ENCODE data around the gene IL1R2.

Gene IL1R2

DNA sequence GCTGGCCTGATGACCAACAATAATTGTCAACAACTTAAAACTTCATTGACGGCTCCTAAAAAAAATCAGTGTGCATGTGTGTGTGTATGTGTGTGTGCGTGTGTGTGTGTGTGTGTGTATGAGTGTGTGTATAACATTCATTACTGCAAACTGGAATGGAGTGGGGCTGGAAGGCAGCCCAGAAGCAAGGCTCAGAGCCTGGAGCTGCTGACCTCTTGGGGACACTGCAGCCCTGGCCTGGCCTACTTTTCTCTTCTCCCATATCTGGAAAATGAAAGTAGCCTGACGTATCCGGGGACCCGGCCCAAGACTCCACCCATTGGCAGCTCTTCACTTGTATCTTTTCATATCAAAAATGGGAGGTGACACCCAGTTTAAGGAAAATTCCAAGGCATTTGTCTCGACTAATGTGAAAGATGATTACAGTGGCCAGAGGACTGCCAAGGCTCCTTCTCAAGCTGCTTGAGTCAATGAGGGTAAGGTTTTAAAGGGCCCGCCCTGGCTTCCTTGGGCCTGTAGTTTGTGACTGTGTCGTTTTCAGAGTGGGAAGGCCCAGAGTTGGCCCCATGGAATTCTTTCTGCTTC lies 78.4 kb downstream of the IL1R2 start:
- H3K27ac Mint-ChIP-seq: no peak overlapping the region
- H3K4me1 Mint-ChIP-seq (ENCODE audit: low read depth): peaks cover 6% of the 10 kb centered on the region
- peaks cover 5% of the 10 kb centered on the region for H3K9me3 Mint-ChIP-seq
- no peaks in the 10 kb centered on the region for H3K36me3 Mint-ChIP-seq (ENCODE audit: low read depth)
- peaks cover 5% of the 10 kb centered on the region for H3K27me3 Mint-ChIP-seq (ENCODE audit: low read depth)
- H3K4me3 Mint-ChIP-seq: no peak overlapping the region

DNA sequence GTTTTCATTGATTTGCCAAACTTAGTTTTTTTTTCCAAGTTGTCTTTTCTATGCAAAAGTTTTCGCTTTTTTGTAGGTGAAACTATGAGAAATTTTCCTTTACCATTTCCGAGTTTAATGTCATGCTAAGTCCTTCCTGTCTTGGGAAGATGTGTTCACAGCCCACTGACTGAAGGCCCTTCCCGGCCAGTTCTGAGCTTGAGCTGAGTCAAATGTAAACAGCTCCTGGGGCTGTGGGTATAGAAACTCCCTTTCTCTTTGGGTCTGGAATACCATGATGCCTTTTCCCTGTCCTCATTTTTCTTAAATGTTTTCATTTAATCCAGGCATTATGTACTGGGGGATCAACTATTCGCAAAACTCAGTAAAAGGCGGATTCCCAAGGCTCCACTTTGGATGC lies 81.0 kb downstream of the IL1R2 start:
- Mint-ChIP-seq H3K27ac (no peak overlapping the region), H3K36me3 (ENCODE audit: low read depth) (peaks cover 3% of the 10 kb centered on the region), H3K4me3 (no peak overlapping the region), H3K4me1 (ENCODE audit: low read depth) (peaks cover 6% of the 10 kb centered on the region), H3K27me3 (ENCODE audit: low read depth) (peaks cover 5% of the 10 kb centered on the region), H3K9me3 (peaks cover 4% of the 10 kb centered on the region)

DNA sequence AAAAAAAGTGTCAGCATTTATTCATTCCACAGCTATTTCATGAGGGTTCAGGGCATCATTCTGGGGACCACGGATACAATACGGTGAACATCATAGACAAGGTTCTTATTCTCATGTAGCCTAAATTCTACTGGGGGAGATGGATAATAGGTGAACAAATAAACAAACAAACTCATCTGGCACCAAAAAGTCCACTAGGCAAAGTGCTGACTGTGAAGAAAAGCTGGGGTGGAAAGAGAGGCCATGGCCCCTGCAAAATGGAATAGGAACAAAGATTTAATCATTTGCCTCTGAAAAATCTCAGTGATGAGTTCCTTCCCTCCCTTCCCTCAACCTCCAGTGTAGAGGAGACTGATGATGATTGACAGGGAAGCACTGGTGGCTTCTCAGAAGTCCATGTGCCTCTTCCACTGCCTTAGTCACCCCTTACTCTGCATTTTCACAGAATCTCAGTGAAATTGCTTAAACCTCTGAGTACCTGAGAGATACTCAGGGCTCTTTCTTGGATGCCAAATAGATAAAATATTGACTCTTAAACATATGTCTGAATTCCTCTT lies 81.5 kb downstream of the IL1R2 start:
- no peak overlapping the region for H3K4me3 Mint-ChIP-seq
- peaks cover 3% of the 10 kb centered on the region for H3K36me3 Mint-ChIP-seq (ENCODE audit: low read depth)
- peaks cover 6% of the 10 kb centered on the region for H3K4me1 Mint-ChIP-seq (ENCODE audit: low read depth)
- H3K27me3 Mint-ChIP-seq (ENCODE audit: low read depth): peaks cover 8% of the 10 kb centered on the region
- H3K27ac Mint-ChIP-seq: no peak overlapping the region
- H3K9me3 Mint-ChIP-seq: peaks cover 6% of the 10 kb centered on the region

DNA sequence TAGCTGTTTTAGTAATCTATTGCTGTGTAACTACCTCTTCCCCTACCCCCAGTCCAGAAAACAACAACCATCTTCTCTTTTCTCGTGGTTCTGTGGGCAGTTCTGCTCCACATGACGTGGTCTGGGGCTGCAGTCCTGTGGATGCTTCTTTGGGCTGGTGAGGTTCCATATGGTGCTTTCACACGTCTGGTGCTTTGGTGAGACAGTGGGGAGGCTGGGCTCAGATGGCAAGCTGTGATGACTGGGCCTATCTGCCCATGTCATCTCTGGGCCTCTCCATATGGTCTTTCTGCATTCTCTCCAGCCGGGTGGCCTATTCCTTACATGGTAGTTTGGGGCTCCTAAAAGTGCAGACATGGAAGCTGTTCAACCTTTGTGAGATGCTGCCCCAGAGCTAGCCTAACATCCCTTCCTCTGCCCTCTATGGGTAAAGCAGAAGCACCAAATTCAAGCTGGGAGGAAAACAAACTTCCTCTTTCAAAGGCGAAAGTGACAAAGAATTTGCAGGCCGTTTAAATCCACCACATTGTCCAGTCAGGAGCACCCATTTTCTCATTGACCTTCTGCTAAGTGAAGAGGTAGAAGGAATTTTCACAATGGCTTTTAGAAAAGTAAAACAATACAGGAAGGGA lies 82.5 kb downstream of the IL1R2 start:
- no peak overlapping the region for H3K27ac Mint-ChIP-seq

DNA sequence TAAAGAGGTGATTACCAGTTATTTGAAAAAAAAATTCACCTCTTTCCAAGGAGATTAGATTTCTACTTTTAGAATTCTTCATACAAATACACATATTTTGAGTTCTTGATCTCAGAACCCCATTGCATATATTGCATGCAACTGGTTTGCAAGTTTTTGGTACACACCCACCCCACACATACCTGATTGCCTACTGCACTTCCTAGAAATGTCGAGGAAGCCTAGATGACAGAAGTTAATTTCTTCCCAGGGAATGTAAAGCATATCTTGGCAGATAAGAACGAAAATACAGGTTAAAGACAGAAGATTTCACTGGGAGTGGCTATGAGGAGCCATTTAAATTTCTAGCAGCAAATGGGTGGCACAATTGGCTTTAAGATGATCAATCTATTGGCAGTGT lies 83.7 kb downstream of the IL1R2 start:
- no peak overlapping the region for H3K27ac Mint-ChIP-seq
- peaks cover 12% of the 10 kb centered on the region for H3K4me1 Mint-ChIP-seq (ENCODE audit: low read depth)
- H3K27me3 Mint-ChIP-seq (ENCODE audit: low read depth): peaks cover 15% of the 10 kb centered on the region
- no peak overlapping the region for H3K4me3 Mint-ChIP-seq
- H3K36me3 Mint-ChIP-seq (ENCODE audit: low read depth): peaks cover 5% of the 10 kb centered on the region
- H3K9me3 Mint-ChIP-seq: peaks cover 13% of the 10 kb centered on the region

More for the DNA sequence above, 82.5 kb downstream of the IL1R2 start:
- Mint-ChIP-seq H3K4me1 (ENCODE audit: low read depth) (peaks cover 8% of the 10 kb centered on the region), H3K4me3 (no peak overlapping the region), H3K36me3 (ENCODE audit: low read depth) (peaks cover 5% of the 10 kb centered on the region), H3K9me3 (peaks cover 13% of the 10 kb centered on the region), H3K27me3 (ENCODE audit: low read depth) (peaks cover 15% of the 10 kb centered on the region)

DNA sequence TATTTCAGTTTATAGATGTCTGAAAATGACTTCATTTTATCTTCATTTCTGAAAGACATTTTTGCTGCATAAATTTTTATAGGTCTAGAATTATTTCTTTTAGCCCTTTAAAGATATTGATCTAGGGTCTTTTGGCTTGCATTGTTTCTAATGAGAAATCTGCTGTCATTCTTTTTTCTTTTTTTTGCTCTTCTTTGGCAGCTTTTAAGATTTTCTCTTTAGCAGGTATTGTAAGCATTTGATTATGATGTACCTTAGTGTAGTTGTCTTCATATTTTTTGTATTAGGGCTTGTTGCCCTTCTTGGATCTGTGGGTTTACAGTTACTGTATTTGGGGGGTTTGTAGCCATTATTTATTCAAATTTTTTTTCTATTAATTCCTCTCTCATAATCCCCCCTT lies 84.8 kb downstream of the IL1R2 start:
- Mint-ChIP-seq H3K4me1 (ENCODE audit: low read depth) (peaks cover 19% of the 10 kb centered on the region), H3K4me3 (no peak overlapping the region), H3K9me3 (peaks cover 13% of the 10 kb centered on the region), H3K27ac (no peak overlapping the region), H3K36me3 (ENCODE audit: low read depth) (peaks cover 5% of the 10 kb centered on the region), H3K27me3 (ENCODE audit: low read depth) (peaks cover 15% of the 10 kb centered on the region)
